Duodenal mucosa (tissue), 2 donors: ENCODE measurements around the gene MTMR6.

ENCODE experiments used
- H3K27ac ChIP-seq: one replicate; pipeline ENCODE4 v1.7.0; 2013; ENCODE audit warnings: low read depth, low read length
- H3K27me3 ChIP-seq, 2 donors: one replicate each; pipeline ENCODE4 v1.7.0; 2013; ENCODE audit warnings: low read length in 2 of 2, control low read depth in 1 of 2; ENCODE audit not compliant: insufficient read depth in 2 of 2, control insufficient read depth in 1 of 2
- H3K36me3 ChIP-seq, 2 donors: one replicate each; pipeline ENCODE4 v1.7.0; 2013; ENCODE audit warnings: low read length in 2 of 2, control low read depth in 1 of 2; ENCODE audit not compliant: insufficient read depth in 2 of 2, control insufficient read depth in 1 of 2
- H3K4me1 ChIP-seq, 2 donors: one replicate each; pipeline ENCODE4 v1.7.0; 2013; ENCODE audit warnings: low read length in 2 of 2, control low read depth in 1 of 2; ENCODE audit not compliant: insufficient read depth in 2 of 2, control insufficient read depth in 1 of 2
- H3K4me3 ChIP-seq, 2 donors: one replicate each; pipeline ENCODE4 v1.7.0; 2013; ENCODE audit warnings: low read length in 2 of 2, low read depth in 1 of 2
- H3K9ac ChIP-seq, 2 donors: one replicate each; pipeline ENCODE4 v1.7.0; 2013; ENCODE audit warnings: low read length in 2 of 2, low read depth in 1 of 2
- H3K9me3 ChIP-seq, 2 donors: one replicate each; pipeline ENCODE4 v1.7.0; 2013; ENCODE audit warnings: low read length in 2 of 2, control low read depth in 1 of 2; ENCODE audit not compliant: control insufficient read depth in 1 of 2

The MTMR6 gene

GRCh38 chr13:25207291-25207810 is 79.9 kb downstream of the MTMR6 start:
- no peaks in the 10 kb centered on the region for H3K36me3 ChIP-seq
- no peak overlapping the region for H3K27ac ChIP-seq
- H3K4me1 ChIP-seq, result no peaks in the 10 kb centered on the region
- no peak overlapping the region for H3K9ac ChIP-seq
- no peak overlapping the region for H3K4me3 ChIP-seq
- no peaks in the 10 kb centered on the region for H3K27me3 ChIP-seq
- no peaks in the 10 kb centered on the region for H3K9me3 ChIP-seq

- Histone ChIP-seq H3K4me3 (no peak overlapping the region), H3K9me3 (no peaks in the 10 kb centered on the region), H3K27me3 (no peaks in the 10 kb centered on the region)
These were observed 82.4 kb downstream of the MTMR6 start for GRCh38 chr13:25204863-25205262.

GRCh38 chr13:25203127-25203740 is 84.1 kb downstream of the MTMR6 start:
- H3K9ac ChIP-seq, result no peak overlapping the region
- no peaks in the 10 kb centered on the region for H3K4me1 ChIP-seq
- no peaks in the 10 kb centered on the region for H3K9me3 ChIP-seq
- no peak overlapping the region for H3K4me3 ChIP-seq
- no peaks in the 10 kb centered on the region for H3K36me3 ChIP-seq
- H3K27me3 ChIP-seq, result no peaks in the 10 kb centered on the region
- no peak overlapping the region for H3K27ac ChIP-seq

More at GRCh38 chr13:25204863-25205262, 82.4 kb downstream of the MTMR6 start:
- Histone ChIP-seq H3K4me1 (no peaks in the 10 kb centered on the region), H3K9ac (no peak overlapping the region), H3K36me3 (no peaks in the 10 kb centered on the region), H3K27ac (no peak overlapping the region)

GRCh38 chr13:25200783-25201182 is 86.5 kb downstream of the MTMR6 start:
- no peaks in the 10 kb centered on the region for H3K9me3 ChIP-seq
- no peaks in the 10 kb centered on the region for H3K27me3 ChIP-seq
- H3K4me1 ChIP-seq, result no peaks in the 10 kb centered on the region
- H3K9ac ChIP-seq, result no peak overlapping the region
- no peak overlapping the region for H3K27ac ChIP-seq
- H3K4me3 ChIP-seq, result no peak overlapping the region
- no peaks in the 10 kb centered on the region for H3K36me3 ChIP-seq

- Histone ChIP-seq H3K36me3 (no peaks in the 10 kb centered on the region), H3K9me3 (no peaks in the 10 kb centered on the region), H3K27me3 (no peaks in the 10 kb centered on the region), H3K9ac (no peak overlapping the region), H3K4me1 (no peaks in the 10 kb centered on the region), H3K4me3 (no peak overlapping the region), H3K27ac (no peak overlapping the region)
These were observed 88.6 kb downstream of the MTMR6 start for GRCh38 chr13:25198647-25199046.

- H3K4me1 ChIP-seq, result no peaks in the 10 kb centered on the region
- H3K36me3 ChIP-seq, result no peaks in the 10 kb centered on the region
- H3K9me3 ChIP-seq, result no peaks in the 10 kb centered on the region
- no peak overlapping the region for H3K27ac ChIP-seq
- peaks cover 0 to 4% of the 10 kb centered on the region in 2 donors for H3K27me3 ChIP-seq
- no peak overlapping the region for H3K9ac ChIP-seq
- no peak overlapping the region for H3K4me3 ChIP-seq
These were observed 90.3 kb downstream of the MTMR6 start for GRCh38 chr13:25196971-25197370.
